ENCODE data around the gene SENP8. TPM values are rescaled to one million over a fixed set of nuclear protein-coding genes. Genes with fewer than 3 reads are reported as not detected.

The SENP8 gene
- total RNA-seq, 1 experiment from 2014 or later: 3.8 TPM

DNA sequence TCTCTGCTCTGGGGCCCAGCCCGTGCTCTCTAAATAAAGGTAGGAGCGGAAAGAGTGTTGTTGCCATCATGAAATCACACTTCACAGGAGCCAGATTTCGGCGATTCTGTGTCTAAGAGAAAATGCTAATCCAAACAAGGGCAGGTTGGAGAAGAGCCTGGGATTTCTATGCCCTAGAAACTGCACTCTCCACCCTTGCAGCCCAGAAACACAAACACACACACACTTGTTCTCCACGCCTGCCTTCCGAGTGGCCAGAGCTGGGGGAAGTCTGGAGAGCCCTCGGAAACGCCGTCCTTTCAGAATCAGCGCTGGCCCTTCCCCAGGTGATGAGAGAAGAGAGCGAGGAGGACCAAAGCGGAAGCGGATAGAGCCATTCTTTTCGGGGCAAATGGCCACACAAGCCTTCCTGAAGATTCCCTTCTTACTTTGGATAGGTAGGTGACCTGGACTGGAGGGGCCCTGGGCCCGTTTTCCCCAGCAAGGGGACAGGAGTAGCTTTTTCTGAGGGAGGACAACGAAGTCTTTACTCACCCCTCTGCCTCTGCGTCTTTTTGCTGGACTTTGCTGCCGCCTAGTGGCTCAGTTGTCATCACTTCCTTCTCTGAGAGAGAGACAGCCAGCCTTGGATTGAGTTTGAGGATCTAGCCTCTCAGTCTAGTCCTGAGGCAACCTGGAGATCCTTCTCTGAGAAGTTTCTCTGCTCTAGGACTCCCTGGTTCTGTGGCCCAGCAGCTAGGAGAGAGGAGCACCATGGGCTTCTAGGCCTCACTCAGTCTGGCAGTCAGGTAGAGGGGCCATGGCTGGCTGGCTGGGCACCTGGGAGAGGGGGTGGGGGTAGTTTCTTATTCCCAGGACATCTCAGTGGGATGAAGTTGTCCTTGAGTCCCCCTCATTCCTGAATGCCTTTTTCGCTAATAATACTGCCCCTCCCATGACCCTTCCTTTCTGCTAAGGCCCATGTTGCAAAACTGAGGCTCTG, 37.7 kb downstream of the SENP8 start:
- Mint-ChIP-seq H3K27ac (ENCODE audit: low read depth, unreplicated experiment) (peak overlapping the region; percentile 53), H3K27me3 (ENCODE audit: insufficient read depth, unreplicated experiment) (no peaks in the 10 kb centered on the region), H3K4me1 (ENCODE audit: insufficient read depth, unreplicated experiment) (peaks cover 21% of the 10 kb centered on the region), H3K4me3 (ENCODE audit: unreplicated experiment) (peak overlapping the region; percentile 71), H3K9me3 (ENCODE audit: unreplicated experiment) (no peaks in the 10 kb centered on the region), H3K36me3 (ENCODE audit: insufficient read depth, unreplicated experiment) (no peaks in the 10 kb centered on the region)
- CTCF ChIA-PET: interaction anchor here (0.5 to 2.7 kb wide), 53 partner anchors 9 to 1073 kb away, joined by 3 to 17 read pairs (median 4); no protein-coding TSS in a partner anchor
- peak; percentile 89 for DNase-seq (ENCODE audit: unreplicated experiment)
- POLR2A ChIA-PET: interaction anchor here (0.5 to 1.5 kb wide), 12 partner anchors 18 to 412 kb away, joined by 3 to 7 read pairs (median 3); partner anchors contain the start of genes MYO9A and SENP8
- TF ChIP-seq, protein P1, sequence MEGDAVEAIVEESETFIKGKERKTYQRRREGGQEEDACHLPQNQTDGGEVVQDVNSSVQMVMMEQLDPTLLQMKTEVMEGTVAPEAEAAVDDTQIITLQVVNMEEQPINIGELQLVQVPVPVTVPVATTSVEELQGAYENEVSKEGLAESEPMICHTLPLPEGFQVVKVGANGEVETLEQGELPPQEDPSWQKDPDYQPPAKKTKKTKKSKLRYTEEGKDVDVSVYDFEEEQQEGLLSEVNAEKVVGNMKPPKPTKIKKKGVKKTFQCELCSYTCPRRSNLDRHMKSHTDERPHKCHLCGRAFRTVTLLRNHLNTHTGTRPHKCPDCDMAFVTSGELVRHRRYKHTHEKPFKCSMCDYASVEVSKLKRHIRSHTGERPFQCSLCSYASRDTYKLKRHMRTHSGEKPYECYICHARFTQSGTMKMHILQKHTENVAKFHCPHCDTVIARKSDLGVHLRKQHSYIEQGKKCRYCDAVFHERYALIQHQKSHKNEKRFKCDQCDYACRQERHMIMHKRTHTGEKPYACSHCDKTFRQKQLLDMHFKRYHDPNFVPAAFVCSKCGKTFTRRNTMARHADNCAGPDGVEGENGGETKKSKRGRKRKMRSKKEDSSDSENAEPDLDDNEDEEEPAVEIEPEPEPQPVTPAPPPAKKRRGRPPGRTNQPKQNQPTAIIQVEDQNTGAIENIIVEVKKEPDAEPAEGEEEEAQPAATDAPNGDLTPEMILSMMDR (IDR thresholded peaks at IDR 0.05; ENCODE audit: unreplicated experiment): peak; percentile 82
- intact Hi-C loops (cut with micrococcal nuclease): loop anchor here (1.0 to 10.0 kb wide), 6 partner anchors 261 to 1179 kb away; no protein-coding TSS in a partner anchor
- BruUV-seq (replicated peaks): no TSS peak

DNA sequence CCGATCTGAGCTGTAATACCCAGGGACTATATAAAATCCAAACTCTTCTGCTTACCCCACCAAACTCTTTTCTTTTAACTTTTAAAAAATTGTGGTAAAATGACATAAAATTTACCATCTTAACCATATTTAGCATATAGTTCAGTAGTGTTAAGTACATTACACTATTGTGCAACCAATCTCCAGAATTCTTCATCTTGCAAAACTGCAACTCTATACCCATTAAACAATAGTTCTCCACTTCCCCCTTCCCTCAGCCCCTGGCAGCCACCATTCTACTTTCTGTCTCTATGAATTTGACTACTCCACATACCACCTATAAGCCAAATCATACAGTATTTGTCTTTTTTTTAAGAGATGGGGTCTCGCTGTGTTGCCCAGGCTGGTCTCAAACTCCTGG, 38.7 kb downstream of the SENP8 start:
- H3K9me3 Mint-ChIP-seq (ENCODE audit: unreplicated experiment): no peaks in the 10 kb centered on the region
- H3K36me3 Mint-ChIP-seq (ENCODE audit: insufficient read depth, unreplicated experiment): no peaks in the 10 kb centered on the region
- no peak for DNase-seq (ENCODE audit: unreplicated experiment)
- intact Hi-C loops (cut with micrococcal nuclease): loop anchor here (1.0 to 10.0 kb wide), 6 partner anchors 262 to 1180 kb away; no protein-coding TSS in a partner anchor
- no TSS peak for BruUV-seq (replicated peaks)
- no peak overlapping the region for H3K27ac Mint-ChIP-seq (ENCODE audit: low read depth, unreplicated experiment)
- TF ChIP-seq, protein P1 (IDR thresholded peaks at IDR 0.05; ENCODE audit: unreplicated experiment): no peak
- CTCF ChIA-PET: interaction anchor here (0.5 to 2.7 kb wide), 35 partner anchors 9 to 1074 kb away, joined by 3 to 17 read pairs (median 4); no protein-coding TSS in a partner anchor
- POLR2A ChIA-PET: interaction anchor here (0.7 to 0.9 kb wide), 3 partner anchors 29 to 413 kb away, joined by 3 to 5 read pairs (median 4); no protein-coding TSS in a partner anchor
- peaks cover 21% of the 10 kb centered on the region for H3K4me1 Mint-ChIP-seq (ENCODE audit: insufficient read depth, unreplicated experiment)
- H3K27me3 Mint-ChIP-seq (ENCODE audit: insufficient read depth, unreplicated experiment): no peaks in the 10 kb centered on the region
- no peak overlapping the region for H3K4me3 Mint-ChIP-seq (ENCODE audit: unreplicated experiment)

DNA sequence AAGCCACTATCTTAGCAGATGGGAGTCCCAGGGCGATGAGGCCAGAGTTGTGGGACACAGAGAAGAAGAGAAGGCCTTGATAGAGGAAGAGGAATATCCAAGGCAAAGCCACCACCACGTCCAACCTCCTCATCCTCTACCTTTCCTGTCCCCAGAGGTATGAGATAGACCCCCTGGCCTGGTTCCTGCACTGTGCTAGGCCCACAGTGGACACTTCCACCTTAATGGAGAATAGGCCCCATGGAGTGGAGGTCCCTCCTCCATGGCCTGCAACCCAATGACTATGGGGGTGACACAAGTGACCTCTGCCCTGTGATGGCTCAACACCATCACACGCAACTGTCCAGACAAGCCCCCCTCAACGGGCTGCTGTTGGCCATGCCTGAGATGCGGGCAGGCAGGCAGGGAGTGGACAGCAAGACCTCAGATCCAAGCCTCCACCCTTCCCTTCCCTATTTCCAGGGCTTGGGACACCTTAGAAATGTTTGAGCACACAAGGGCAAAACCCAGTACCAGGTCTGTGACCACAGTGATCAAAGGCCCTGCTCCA, 42.6 kb downstream of the SENP8 start:
- H3K27me3 Mint-ChIP-seq (ENCODE audit: insufficient read depth, unreplicated experiment): no peaks in the 10 kb centered on the region
- no peak overlapping the region for H3K4me3 Mint-ChIP-seq (ENCODE audit: unreplicated experiment)
- CTCF ChIA-PET: no interaction called here
- H3K4me1 Mint-ChIP-seq (ENCODE audit: insufficient read depth, unreplicated experiment): peaks cover 3% of the 10 kb centered on the region
- TF ChIP-seq, protein P1 (IDR thresholded peaks at IDR 0.05; ENCODE audit: unreplicated experiment): no peak
- H3K27ac Mint-ChIP-seq (ENCODE audit: low read depth, unreplicated experiment): no peak overlapping the region
- no peaks in the 10 kb centered on the region for H3K9me3 Mint-ChIP-seq (ENCODE audit: unreplicated experiment)
- intact Hi-C loops (cut with micrococcal nuclease): no loop called here
- DNase-seq (ENCODE audit: unreplicated experiment): no peak
- BruUV-seq (replicated peaks): no TSS peak
- peaks cover 6% of the 10 kb centered on the region for H3K36me3 Mint-ChIP-seq (ENCODE audit: insufficient read depth, unreplicated experiment)
- POLR2A ChIA-PET: no interaction called here
